H1 (cell line): Measurements from ENCODE around the gene MTPN. TPM values are rescaled to one million over a fixed set of nuclear protein-coding genes. Genes with fewer than 3 reads are reported as not detected.

Experiments used
- HDAC6 ChIP-seq: IDR thresholded peaks from one replicate; pipeline ENCODE4 v1.7.1; 2012; ENCODE audit warnings: low read depth, mild to moderate bottlenecking, inconsistent platforms, low read length, moderate library complexity
- MAFK ChIP-seq: IDR thresholded peaks from 2 replicates; pipeline ENCODE4 v1.6.1; 2012; ENCODE audit warnings: low read depth, mild to moderate bottlenecking, improper control_type of control experiment, low read length
- RAD21 ChIP-seq, 2 experiments: IDR thresholded peaks in 1 of 2; conservative IDR thresholded peaks in 1 of 2; 2 replicates each; pipeline ENCODE4 v1.6.1; 2011; ENCODE audit warnings: low read depth in 2 of 2, low read length in 2 of 2, improper control_type of control experiment in 1 of 2, inconsistent platforms in 1 of 2, mild to moderate bottlenecking in 1 of 2, moderate library complexity in 1 of 2
- SIN3A ChIP-seq, 2 experiments: IDR thresholded peaks in 1 of 2; conservative IDR thresholded peaks in 1 of 2; 2 replicates each; pipeline ENCODE4 v1.6.1; 2011 to 2012; ENCODE audit warnings: low read length in 2 of 2, improper control_type of control experiment in 1 of 2, low read depth in 1 of 2, mild to moderate bottlenecking in 1 of 2
- SIX5 ChIP-seq: IDR thresholded peaks from 2 replicates; pipeline ENCODE4 v1.6.1; 2011; ENCODE audit warnings: mild to moderate bottlenecking, low read depth, low read length
- TEAD4 ChIP-seq: IDR thresholded peaks from 2 replicates; pipeline ENCODE4 v1.6.1; 2012; ENCODE audit warnings: low read depth, low read length, inconsistent platforms, mixed read lengths
- polyA plus RNA-seq, 7 experiments: library from polyadenylated mRNA; depleted of rRNA in 3 of 7; stranded (reverse) in 5 of 7; unstranded in 2 of 7; fragments of >200 nt in 5 of 7; fragments of 200-250 nt in 2 of 7; gene quantifications; 1 replicate in 5 of 7; 2 replicates in 1 of 7; 4 replicates in 1 of 7; pipeline versions ENCODE4 v1.2.1 to v1.2.3, GENCODE V29; 2011 to 2013; ENCODE audit warnings: missing spikeins in 2 of 7, mixed read lengths in 2 of 7
- total RNA-seq: library from RNA; stranded (reverse); fragmentation: NEBNext Ultra II Directional; extraction: Animal tissue kit (Norgen Biotek cat#: 25700); gene quantifications from 2 replicates; pipeline ENCODE4 v1.2.1, GENCODE V29; 2021

MTPN gene
- total and polyA plus RNA-seq, 2 of the 8 experiments (the other 6 are each of a cell fraction or from before 2014, with no cell fraction given) = 33.0 to 101 TPM

GRCh38 chr7:136006208-136006607, 29.0 kb upstream of the MTPN start (continued):
- no peak for TF ChIP-seq TEAD4
- TF ChIP-seq SIN3A (conservative IDR thresholded peaks at IDR 0.05 in 1 of 2, IDR thresholded peaks at IDR 0.05 in 1 of 2; ENCODE audit: low read depth in 1 of 2, low read length in 2 of 2) = no peak
- TF ChIP-seq RAD21 (IDR thresholded peaks at IDR 0.05 in 1 of 2, conservative IDR thresholded peaks at IDR 0.05 in 1 of 2; ENCODE audit: low read depth in 2 of 2, low read length in 2 of 2) = no peak
- TF ChIP-seq MAFK = no peak
- no peak for TF ChIP-seq HDAC6
- no peak for TF ChIP-seq SIX5
